Fibroblast of peridontal ligament (primary cell): ENCODE data around the gene STUM.

Experiments used
- DNase-seq: peaks from one replicate; pipeline ENCODE4 v3.0.0-alpha.2; 2010; ENCODE audit errors: extremely low read depth

Gene STUM

DNA sequence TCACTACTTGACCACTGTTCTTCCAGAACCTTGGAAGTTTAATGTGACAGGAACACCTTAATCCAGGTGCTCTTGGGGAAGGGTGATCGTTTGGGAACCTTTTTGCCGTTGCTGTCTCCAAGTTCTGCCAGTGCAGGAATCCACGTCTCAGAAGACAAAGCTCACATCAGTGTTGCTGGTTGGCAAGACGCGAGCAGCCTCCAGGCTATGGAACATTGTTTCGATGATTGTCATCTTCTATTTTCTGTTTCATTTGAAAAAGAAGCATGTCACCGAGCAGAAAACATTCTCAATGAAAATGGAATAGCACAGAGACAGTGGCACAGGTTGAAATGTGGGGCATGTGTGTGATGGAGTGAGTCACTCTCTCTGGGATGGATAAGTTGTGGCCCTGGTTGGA lies 11.7 kb downstream of the STUM start:
- DNase-seq = no peak

DNA sequence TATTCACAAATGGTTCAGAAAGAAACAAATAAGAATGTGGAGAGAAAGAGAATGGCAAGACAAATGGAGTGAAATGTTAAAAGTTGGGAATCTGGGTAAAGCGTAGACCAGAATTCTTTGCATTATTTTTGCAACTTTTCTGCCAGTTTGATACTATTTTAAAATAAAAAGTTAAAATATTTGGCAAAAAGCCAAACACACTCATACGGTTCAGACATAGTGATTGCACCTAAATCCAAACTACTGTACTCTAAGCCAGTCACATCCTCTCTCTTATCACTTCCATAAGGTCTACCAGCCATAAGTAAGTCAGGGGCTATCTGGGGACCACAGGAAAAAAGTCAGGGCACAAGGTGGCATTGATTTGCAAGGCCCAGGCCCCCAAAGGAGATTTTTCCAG lies 14.4 kb downstream of the STUM start:
- no peak for DNase-seq

DNA sequence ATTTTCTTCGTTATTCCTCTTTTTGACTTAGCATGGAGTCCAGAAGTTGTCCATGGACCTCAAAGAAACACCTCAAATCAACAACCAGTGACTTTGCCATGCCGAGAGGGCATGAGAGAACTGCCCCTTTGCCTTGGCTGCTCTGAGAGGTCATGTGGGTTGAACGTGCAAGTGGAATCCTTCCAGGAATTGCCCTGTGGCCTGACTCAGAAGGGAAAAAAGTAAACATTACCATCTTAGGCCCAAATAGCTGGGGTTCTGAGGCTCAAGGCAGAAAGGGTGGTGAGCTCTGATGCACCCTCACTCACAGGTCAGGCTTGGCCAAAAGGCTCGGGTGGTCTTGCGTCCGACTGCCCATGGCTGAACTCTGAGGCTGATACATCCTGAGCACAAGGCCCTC lies 15.1 kb downstream of the STUM start:
- DNase-seq = peak; percentile 13

- no peak for DNase-seq
Measured at GRCh38 chr1:226565476-226565875, 16.9 kb downstream of the STUM start.

DNA sequence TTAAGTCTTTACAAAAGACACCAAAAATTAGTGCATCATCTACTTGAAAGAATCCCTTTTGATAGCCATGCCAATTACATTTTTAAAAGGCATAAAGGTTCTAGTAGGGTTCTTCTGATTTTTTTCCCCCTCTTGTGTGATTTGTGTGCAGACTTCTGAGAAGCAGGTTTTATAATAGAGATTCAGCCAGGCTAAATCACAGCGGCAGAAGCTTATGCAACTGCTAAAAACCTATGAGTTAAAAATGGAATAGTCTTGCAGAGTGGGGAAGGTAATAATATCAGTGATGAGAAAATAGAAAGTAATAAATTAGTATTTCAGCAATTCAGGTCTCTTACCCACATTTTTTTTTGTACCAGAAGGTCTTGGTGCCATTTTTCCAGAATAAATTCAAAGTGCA lies 17.7 kb downstream of the STUM start:
- no peak for DNase-seq

GRCh38 chr1:226566760-226567159 lies 18.2 kb downstream of the STUM start:
- DNase-seq = no peak

- peak; percentile 67 for DNase-seq
Measured at GRCh38 chr1:226568077-226568831, 19.7 kb downstream of the STUM start.

DNA sequence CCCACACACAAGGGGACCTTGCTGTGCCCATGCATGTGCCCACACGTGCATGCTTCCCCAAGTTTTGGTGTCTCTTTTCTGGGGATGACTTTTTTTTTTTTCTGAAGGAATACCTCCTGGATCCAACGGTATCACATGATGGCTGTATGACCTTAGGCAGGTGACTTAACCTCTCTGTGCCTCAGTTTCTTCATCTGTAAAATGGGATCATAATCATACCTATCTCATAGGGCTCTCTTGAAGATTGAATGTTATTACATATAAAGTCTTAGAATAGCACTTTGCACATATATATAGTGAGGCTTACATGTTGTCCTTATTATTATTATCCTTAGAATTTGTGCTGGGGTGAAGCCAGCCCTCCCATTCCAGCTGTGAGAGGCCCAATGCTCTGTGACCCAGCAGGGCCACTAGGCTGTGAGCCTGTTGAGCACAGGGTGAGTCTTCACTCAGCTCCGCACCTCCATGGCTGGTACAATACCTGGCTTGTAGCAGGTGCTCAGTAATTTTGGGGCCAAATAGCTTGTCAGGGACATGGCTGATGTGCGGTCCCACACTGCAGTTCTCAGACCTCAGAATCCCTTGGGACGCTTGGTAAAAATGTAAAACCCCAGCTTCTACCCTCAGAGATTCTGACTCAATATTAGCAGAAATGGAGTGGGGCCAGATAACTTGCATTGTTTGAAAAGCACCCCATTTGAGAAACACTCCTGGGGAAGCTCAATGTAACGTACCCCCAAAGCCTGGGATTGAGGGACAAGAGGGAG lies 20.6 kb downstream of the STUM start:
- no peak for DNase-seq

DNA sequence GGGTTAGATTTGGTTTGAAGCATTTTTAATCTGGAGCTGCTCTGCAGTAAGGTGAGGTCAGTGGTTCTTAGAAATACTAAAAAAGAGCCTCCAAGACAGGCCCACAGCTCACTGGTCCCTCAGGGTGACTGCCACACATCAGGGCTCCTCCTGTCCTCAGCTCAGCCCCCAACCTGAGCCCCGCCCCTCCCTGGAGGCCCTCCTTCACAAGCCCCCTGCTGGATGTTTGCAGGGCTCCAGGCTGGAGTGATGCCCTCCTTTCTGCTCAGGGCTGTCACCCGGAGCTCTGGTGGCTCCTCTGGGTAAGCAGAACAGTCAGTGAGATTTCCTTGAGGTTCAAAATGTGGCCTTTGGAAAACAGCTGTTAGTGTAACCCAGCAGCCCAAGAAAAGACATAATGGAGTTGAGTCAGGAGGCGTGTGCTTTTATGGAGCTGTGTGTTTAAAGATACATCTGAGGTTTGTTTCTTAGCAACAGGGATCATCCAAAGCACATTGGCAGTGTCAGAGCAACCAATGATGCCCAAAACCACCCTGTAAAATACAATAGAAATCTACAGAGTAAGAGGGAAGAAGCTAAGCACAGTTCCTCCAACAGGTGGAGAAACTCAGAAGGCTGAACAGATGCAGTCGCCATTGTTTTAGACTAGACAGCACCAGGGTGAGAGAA lies 21.4 kb downstream of the STUM start:
- DNase-seq = no peak

DNA sequence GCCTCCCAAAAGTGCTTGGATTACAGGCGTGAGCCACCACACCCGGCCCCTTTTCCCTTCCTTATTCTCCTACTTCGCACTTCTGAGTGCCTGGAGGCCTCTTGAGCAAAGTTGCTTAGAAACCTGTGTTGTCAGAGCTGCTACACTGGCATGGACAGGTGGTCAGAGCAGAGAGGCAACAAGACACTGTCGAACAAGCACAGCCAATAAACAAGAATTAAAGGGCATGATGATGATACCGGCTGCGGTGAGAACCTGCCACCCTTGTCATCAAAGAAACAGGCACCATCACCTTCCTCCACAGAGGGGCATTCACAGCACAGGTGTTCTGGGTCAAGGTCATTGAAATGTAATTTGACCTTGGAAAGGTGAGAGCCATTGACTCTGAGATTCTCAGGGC lies 23.3 kb downstream of the STUM start:
- DNase-seq = no peak

- no peak for DNase-seq
Measured at GRCh38 chr1:226572325-226572726, 23.8 kb downstream of the STUM start.

GRCh38 chr1:226574044-226574443 lies 25.5 kb downstream of the STUM start:
- no peak for DNase-seq

DNA sequence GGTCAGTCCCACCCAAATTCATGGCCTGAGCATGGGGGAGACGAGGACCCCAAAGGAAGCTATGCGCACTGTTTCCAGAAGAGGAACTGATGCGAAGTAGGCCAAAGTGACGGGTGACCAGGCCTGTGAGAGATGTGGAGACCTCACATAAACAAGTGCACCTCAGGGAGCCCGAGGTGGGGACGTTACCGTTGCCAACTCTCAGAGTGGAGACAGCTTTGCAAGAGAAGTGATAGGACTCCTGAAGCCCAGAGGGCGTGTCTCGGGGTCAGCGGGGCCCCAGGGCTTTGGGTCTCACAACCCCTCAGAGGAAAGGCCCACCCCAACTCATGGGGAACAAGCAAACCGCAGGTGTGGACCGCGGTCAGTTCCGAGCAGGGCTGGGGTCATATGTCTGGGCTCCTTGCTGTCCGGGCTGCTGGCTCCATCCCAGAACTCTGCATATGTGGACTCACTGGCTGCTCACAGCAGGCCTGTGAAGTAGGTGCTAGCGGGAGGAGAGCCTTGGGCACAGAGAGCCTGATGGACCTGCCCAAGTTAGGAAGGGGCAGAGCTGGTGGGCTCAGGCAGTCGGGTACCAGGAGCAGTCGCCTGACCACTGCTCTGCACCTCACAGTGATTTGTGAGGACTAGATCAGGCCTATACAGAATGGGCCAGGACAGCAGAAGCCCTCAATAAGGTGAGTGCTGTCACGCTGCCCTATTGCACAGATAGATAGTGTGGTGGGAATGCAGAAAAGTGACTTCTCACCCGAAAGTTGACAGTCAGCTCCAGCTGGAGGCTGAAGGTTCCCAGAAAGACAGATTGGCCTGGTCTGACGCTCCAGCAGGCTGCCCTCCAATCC lies 26.2 kb downstream of the STUM start:
- no peak for DNase-seq

GRCh38 chr1:226575436-226575720 lies 26.8 kb downstream of the STUM start:
- DNase-seq = no peak

DNA sequence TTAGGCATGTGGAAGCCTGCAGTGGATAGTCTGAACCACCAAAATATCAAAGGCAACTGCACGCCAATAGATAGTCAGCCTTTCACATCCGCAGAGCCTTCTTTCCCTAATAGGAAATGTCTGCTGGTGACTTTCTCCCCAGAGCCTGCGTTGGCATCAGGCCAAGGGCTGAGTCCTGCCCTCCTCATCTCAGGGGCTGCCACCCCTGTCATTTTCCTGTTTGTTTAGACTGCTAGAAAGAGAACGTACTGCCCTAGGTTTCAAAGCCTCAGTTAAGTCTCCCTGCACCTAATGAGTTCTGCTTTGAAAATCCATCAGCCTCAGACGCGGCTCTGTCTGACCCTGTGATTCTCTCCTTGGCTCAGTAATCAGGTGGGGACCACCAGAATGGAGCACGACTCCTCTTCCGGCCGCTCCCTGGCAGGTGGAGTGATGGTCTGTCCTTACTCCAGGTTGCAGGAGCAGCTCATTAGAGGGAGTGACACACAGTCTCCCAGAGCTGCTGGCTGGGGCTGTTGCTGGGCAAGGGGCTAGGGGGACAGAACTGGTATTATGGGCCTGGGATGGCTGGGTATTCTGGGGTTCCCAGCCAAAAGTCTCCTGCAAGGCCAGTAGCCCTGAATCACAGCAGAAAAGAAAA lies 27.3 kb downstream of the STUM start:
- no peak for DNase-seq

DNA sequence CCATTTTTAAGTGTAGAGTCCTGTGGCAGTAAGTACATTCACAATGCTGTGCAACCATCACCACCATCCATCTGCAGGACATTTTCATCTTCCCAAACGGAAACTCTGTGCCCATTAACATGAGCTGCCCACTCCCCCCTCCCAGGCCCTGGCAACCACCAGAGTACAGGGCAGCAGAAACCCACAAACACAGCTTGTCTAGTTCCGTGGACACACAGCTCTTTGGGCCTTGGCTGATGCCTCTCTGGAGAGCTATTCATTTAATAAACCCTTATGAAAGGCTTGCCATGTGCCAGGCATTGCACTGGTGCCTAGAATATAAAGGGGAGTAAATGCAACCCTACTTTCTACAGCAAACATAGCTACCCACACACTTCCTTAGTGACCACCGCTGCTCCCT lies 28.0 kb downstream of the STUM start:
- DNase-seq = no peak

DNA sequence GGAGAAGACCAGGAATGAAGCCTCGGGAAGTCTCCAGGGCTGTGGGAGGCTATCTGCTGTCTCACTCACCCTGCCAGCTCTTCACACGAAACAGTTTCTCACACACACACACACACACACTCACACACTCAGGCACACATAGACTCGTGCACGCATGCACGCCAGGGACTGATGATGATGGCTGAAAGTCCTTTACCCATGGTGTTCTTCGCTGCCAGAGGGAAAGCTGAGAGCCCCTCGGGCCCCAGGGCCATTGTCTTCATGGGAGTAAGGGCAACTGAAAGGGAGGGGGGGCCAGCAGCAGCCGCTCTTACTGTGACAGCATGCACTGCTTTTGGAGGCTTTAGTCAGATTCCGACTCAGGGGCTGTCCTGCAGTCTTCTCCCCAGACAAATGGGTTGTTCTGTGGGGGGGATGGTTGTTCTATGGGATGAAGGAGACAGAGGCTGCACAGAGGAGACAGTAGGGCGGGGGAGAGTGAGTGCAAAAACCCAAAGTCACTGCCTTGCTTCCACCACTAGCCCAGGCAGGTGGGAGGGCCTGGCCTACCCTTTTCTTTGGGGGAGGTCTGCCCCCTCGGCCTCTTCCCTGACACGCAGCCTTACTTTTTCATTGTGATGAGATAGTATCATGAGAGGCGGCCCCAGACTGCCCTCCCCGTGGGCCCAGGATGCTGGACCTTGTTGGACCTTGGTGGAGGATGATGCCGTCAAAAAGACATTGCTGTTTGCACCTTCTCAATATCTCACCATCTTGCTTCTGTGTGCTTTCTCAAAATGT lies 29.0 kb downstream of the STUM start:
- no peak for DNase-seq

GRCh38 chr1:226578946-226579578 lies 30.5 kb downstream of the STUM start:
- no peak for DNase-seq

DNA sequence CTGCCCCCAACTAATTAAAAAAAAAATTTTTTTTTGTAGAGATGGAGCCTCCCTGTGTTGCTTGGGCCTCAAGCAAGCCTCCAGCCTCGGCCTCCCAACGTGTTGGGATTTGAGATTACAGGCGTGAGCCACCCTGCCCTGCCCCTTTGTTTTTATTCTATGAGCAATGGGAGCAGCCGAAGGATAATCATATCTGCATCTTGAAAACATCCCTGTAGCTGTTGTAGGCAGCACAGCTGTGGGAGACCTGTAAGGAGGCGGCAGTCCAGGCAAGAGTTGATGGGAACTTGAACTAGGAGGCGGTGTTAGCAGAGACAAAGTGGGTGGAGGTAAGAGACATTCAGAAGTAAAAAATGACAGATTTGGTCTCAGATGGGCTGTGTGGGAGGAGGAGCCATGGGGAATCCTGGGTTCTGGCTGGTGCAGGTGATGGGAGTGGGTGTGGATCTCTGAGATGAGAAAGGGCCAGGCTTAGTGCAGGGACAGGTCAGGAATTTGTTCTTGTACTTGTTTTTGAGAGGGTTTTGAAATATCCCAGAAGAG lies 31.3 kb downstream of the STUM start:
- DNase-seq = no peak

GRCh38 chr1:226580625-226581270 lies 32.2 kb downstream of the STUM start:
- DNase-seq = no peak
